HEK293T (cell line): ENCODE results near the gene LUM.

Experiments
- BHLHE40 ChIP-seq: fragments of 450-650 bp; IDR thresholded peaks from 2 replicates; pipeline ENCODE4 v1.6.1; 2016; ENCODE audit warnings: mild to moderate bottlenecking, moderate library complexity, borderline replicate concordance
- FOXA1 ChIP-seq: fragments of 450-650 bp; IDR thresholded peaks from 2 replicates; pipeline ENCODE4 v1.6.1; 2016; ENCODE audit warnings: mild to moderate bottlenecking

DNA sequence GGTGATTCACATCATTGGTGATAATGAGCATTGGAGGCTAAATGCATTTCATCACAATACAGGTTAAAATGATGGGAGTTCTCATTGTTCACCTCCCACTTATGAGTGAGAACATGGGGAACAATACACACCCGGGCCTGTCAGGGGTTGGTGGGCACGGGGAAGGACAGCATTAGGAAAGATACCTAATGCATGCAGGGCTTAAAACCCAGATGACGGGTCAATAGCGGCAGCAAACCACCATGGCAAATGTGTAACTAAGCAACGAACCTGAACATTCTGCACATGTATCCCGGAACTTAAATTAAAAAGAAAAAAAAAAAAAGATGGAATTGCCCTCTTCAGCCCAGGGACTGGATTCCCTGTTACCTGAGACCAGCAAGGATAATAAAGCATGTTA lies 2.3 kb upstream of the LUM start:
- no peak for TF ChIP-seq BHLHE40
- TF ChIP-seq FOXA1: no peak
